Mesenchymal stem cell (in vitro differentiated cells and primary cell): ENCODE measurements around the gene SLC22A14.

Experiments
- DNase-seq: peaks from one replicate; pipeline ENCODE4 v3.0.0-alpha.2; 2013
- H2AFZ ChIP-seq: one replicate; pipeline ENCODE4 v1.6.1; 2013; ENCODE audit warnings: low read depth, mild to moderate bottlenecking, control low read depth, inconsistent platforms, low read length, moderate library complexity
- H2AK5ac ChIP-seq: 2 replicates; pipeline ENCODE4 v1.6.1; 2013; ENCODE audit warnings: low read length, moderate library complexity, mild to moderate bottlenecking, inconsistent platforms; ENCODE audit not compliant: severe bottlenecking
- H2BK120ac ChIP-seq: one replicate; pipeline ENCODE4 v1.6.1; 2013; ENCODE audit warnings: low read depth, mild to moderate bottlenecking, inconsistent platforms, low read length, moderate library complexity
- H2BK12ac ChIP-seq, 2 experiments: one replicate each; pipeline ENCODE4 v1.6.1; 2013; ENCODE audit warnings: inconsistent platforms in 2 of 2, low read length in 2 of 2, mild to moderate bottlenecking in 2 of 2, moderate library complexity in 2 of 2, control low read depth in 1 of 2
- H2BK15ac ChIP-seq: one replicate; pipeline ENCODE4 v1.6.1; 2013; ENCODE audit warnings: mild to moderate bottlenecking, low read depth, inconsistent platforms; ENCODE audit not compliant: poor library complexity, severe bottlenecking
- H2BK5ac ChIP-seq: 2 replicates; pipeline ENCODE4 v1.6.1; 2013; ENCODE audit warnings: low read depth, mild to moderate bottlenecking, low read length, control low read depth, inconsistent platforms; ENCODE audit not compliant: poor library complexity, severe bottlenecking
- H3K14ac ChIP-seq, 2 experiments: one replicate each; pipeline ENCODE4 v1.6.1; 2013; ENCODE audit warnings: inconsistent platforms in 2 of 2, low read length in 2 of 2, control low read depth in 1 of 2, mild to moderate bottlenecking in 1 of 2, moderate library complexity in 1 of 2
- H3K18ac ChIP-seq, 2 experiments: one replicate each; pipeline ENCODE4 v1.6.1; 2013; ENCODE audit warnings: inconsistent platforms in 2 of 2, low read length in 2 of 2, control low read depth in 1 of 2, low read depth in 1 of 2, mild to moderate bottlenecking in 1 of 2
- H3K23ac ChIP-seq, 2 experiments: one replicate each; pipeline ENCODE4 v1.6.1; 2013; ENCODE audit warnings: inconsistent platforms in 2 of 2, low read length in 2 of 2, mild to moderate bottlenecking in 2 of 2, moderate library complexity in 2 of 2, control low read depth in 1 of 2
- H3K27ac ChIP-seq: 2 replicates; pipeline ENCODE4 v1.5.1; 2013; ENCODE audit warnings: mild to moderate bottlenecking, moderate library complexity, low read length, control low read depth, inconsistent platforms; ENCODE audit not compliant: poor library complexity, severe bottlenecking
- H3K27me3 ChIP-seq, 2 experiments: 2 replicates each; pipeline versions ENCODE4 v1.6.1 to v1.7.0; 2013; ENCODE audit warnings: low read length in 2 of 2, mild to moderate bottlenecking in 2 of 2, moderate library complexity in 2 of 2, control low read depth in 1 of 2, inconsistent platforms in 1 of 2; ENCODE audit not compliant: control insufficient read depth in 1 of 2, insufficient read depth in 1 of 2
- H3K36me3 ChIP-seq, 2 experiments: 2 replicates each; pipeline versions ENCODE4 v1.6.1 to v1.7.0; 2013; ENCODE audit warnings: low read length in 2 of 2, control low read depth in 1 of 2, inconsistent platforms in 1 of 2, low read depth in 1 of 2, mild to moderate bottlenecking in 1 of 2; ENCODE audit not compliant: insufficient read depth in 2 of 2, control insufficient read depth in 1 of 2
- H3K4ac ChIP-seq, 2 experiments: one replicate each; pipeline ENCODE4 v1.6.1; 2013; ENCODE audit warnings: inconsistent platforms in 2 of 2, low read length in 2 of 2, mild to moderate bottlenecking in 2 of 2, moderate library complexity in 2 of 2, control low read depth in 1 of 2, low read depth in 1 of 2
- H3K4me1 ChIP-seq: 2 replicates; pipeline ENCODE4 v1.6.1; 2013; ENCODE audit warnings: low read depth, low read length, control low read depth; ENCODE audit not compliant: control insufficient read depth, insufficient read depth
- H3K4me2 ChIP-seq: 2 replicates; pipeline ENCODE4 v1.6.1; 2013; ENCODE audit warnings: low read length, mild to moderate bottlenecking, inconsistent platforms; ENCODE audit not compliant: poor library complexity, severe bottlenecking
- H3K4me3 ChIP-seq, 2 experiments: 2 replicates each; pipeline versions ENCODE4 v1.5.1 to v1.7.0; 2013; ENCODE audit warnings: low read length in 2 of 2, mild to moderate bottlenecking in 2 of 2, control low read depth in 1 of 2, low read depth in 1 of 2; ENCODE audit not compliant: insufficient read depth in 1 of 2
- H3K79me1 ChIP-seq: replicated peaks from 2 replicates; pipeline ENCODE4 v1.6.1; 2013; ENCODE audit warnings: mild to moderate bottlenecking, control low read depth, low read length, inconsistent platforms; ENCODE audit not compliant: poor library complexity, severe bottlenecking
- H3K9ac ChIP-seq: 2 replicates; pipeline ENCODE4 v1.7.0; 2013; ENCODE audit warnings: mild to moderate bottlenecking, low read length, moderate library complexity
- H3K9me3 ChIP-seq: 2 replicates; pipeline ENCODE4 v1.7.0; 2013; ENCODE audit warnings: mild to moderate bottlenecking, low read length; ENCODE audit not compliant: control insufficient read depth
- H4K8ac ChIP-seq: one replicate; pipeline ENCODE4 v1.6.1; 2013; ENCODE audit warnings: inconsistent platforms, mild to moderate bottlenecking, low read length, moderate library complexity
- H4K91ac ChIP-seq: one replicate; pipeline ENCODE4 v1.6.1; 2013; ENCODE audit warnings: mild to moderate bottlenecking, low read length, inconsistent platforms
- WGBS: methylation state at CpG from one replicate; pipeline ENCODE4 v1.1.7; 2013; ENCODE audit warnings: mixed read lengths; 5-methylcytosine and 5-hydroxymethylcytosine counted together

The SLC22A14 gene

DNA sequence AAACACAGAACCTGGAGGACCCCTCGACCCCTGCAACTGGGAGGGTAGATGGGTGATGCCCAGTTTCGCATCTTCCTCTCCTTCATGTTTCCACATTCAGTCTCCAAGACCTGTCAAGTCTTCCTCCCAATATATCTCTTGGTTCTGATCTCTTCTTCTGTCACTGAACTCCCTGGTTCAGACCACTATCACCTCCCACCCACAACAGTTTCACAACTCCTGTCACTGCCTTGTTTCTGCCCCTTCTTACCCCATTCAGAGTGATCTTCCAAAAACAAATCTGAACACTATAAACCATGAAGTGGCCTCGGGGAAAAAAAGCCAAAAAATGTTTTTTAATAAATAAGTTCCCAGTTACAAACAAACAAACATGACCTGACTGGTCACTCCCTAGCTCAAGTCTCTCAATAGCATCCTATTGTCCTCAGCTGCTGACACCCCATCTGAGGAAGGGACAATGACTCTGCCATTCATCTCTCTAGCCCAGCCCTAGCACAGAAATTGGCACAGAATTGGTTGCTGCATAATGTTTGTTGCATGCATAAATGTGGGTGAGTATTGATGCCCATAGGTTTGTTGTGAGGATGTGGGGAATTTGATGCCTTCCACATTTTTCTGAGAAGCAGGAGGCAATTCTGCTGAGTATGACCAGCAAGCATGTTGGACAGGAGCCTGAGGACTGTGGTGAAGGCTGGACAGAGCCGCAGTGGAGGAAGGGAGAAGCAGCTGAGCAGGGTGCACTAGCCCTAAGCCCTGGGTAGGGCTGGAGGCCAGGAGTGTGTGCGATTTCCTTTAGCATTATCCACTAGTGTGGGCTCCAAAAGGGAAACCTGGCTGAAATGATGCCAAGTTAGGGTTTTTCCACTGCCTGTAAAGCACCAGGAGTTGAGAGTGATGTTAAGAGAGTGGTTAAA is 52.3 kb downstream of the SLC22A14 start:
- Histone ChIP-seq H2BK12ac (no peak overlapping the region), H3K27ac (no peak overlapping the region), H3K27me3 (peaks cover 0 to 8% of the 10 kb centered on the region in 2 experiments), H2BK15ac (no peak overlapping the region), H3K79me1 (no peaks in the 10 kb centered on the region), H2BK120ac (no peak overlapping the region), H3K9ac (no peak overlapping the region), H3K9me3 (no peaks in the 10 kb centered on the region), H3K18ac (no peak overlapping the region), H3K4me2 (no peak overlapping the region), H3K14ac (no peak overlapping the region), H2AK5ac (no peak overlapping the region), H2BK5ac (no peak overlapping the region), H2AFZ (no peak overlapping the region), H3K4ac (no peak overlapping the region), H3K4me1 (no peaks in the 10 kb centered on the region), H3K23ac (no peak overlapping the region), H3K36me3 (no peaks in the 10 kb centered on the region), H4K8ac (no peak overlapping the region), H4K91ac (no peak overlapping the region), H3K4me3 (no peak overlapping the region)
- DNase-seq, result no peak
- 84% methylated on average over 5 of the region's 5 CpGs for WGBS

- no peak overlapping the region for H2AK5ac ChIP-seq
- no peak overlapping the region for H2BK120ac ChIP-seq
- H2BK12ac ChIP-seq, result no peak overlapping the region
- no peak overlapping the region for H3K9ac ChIP-seq
- no peak overlapping the region for H3K18ac ChIP-seq
- H4K8ac ChIP-seq, result no peak overlapping the region
- no peaks in the 10 kb centered on the region for H3K4me1 ChIP-seq
- H3K23ac ChIP-seq, result no peak overlapping the region
- H3K36me3 ChIP-seq, result no peaks in the 10 kb centered on the region
- no peak overlapping the region for H4K91ac ChIP-seq
- H2AFZ ChIP-seq, result no peak overlapping the region
- DNase-seq, result no peak
- no peak overlapping the region for H2BK5ac ChIP-seq
- H3K79me1 ChIP-seq, result no peaks in the 10 kb centered on the region
- H3K9me3 ChIP-seq, result no peaks in the 10 kb centered on the region
- H3K4ac ChIP-seq, result no peak overlapping the region
- no peak overlapping the region for H2BK15ac ChIP-seq
- H3K27me3 ChIP-seq, result peaks cover 0 to 8% of the 10 kb centered on the region in 2 experiments
- 76% methylated on average over 6 of the region's 6 CpGs for WGBS
- no peak overlapping the region for H3K4me3 ChIP-seq
- no peak overlapping the region for H3K4me2 ChIP-seq
- H3K27ac ChIP-seq, result no peak overlapping the region
- H3K14ac ChIP-seq, result no peak overlapping the region
These were observed 53.2 kb downstream of the SLC22A14 start for GRCh38 chr3:38335263-38335662.

- peaks cover 0 to 8% of the 10 kb centered on the region in 2 experiments for H3K27me3 ChIP-seq
- no peaks in the 10 kb centered on the region for H3K79me1 ChIP-seq
- no peak overlapping the region for H3K4ac ChIP-seq
- no peak overlapping the region for H4K8ac ChIP-seq
- no peak overlapping the region for H3K4me3 ChIP-seq
- H2BK15ac ChIP-seq, result no peak overlapping the region
- no peak overlapping the region for H3K4me2 ChIP-seq
- H3K14ac ChIP-seq, result no peak overlapping the region
- no peak overlapping the region for H4K91ac ChIP-seq
- no peak overlapping the region for H2AK5ac ChIP-seq
- no peak overlapping the region for H2BK12ac ChIP-seq
- H3K9me3 ChIP-seq, result no peaks in the 10 kb centered on the region
- no peaks in the 10 kb centered on the region for H3K36me3 ChIP-seq
- no peaks in the 10 kb centered on the region for H3K4me1 ChIP-seq
- DNase-seq, result no peak
- H3K27ac ChIP-seq, result no peak overlapping the region
- no peak overlapping the region for H3K9ac ChIP-seq
- no peak overlapping the region for H3K23ac ChIP-seq
- WGBS, result no CpG with 5 or more reads among the region's 2 CpGs
- H2BK120ac ChIP-seq, result no peak overlapping the region
- no peak overlapping the region for H2AFZ ChIP-seq
- H2BK5ac ChIP-seq, result no peak overlapping the region
- no peak overlapping the region for H3K18ac ChIP-seq
These were observed 55.6 kb downstream of the SLC22A14 start for GRCh38 chr3:38337703-38338102.

GRCh38 chr3:38343797-38344594 is 61.9 kb downstream of the SLC22A14 start:
- 99% methylated on average over 3 of the region's 3 CpGs for WGBS
- Histone ChIP-seq H3K14ac (no peak overlapping the region), H3K4ac (no peak overlapping the region), H3K27ac (no peak overlapping the region), H2BK5ac (no peak overlapping the region), H2BK120ac (no peak overlapping the region), H3K79me1 (peaks cover 3% of the 10 kb centered on the region), H3K4me1 (peaks cover 3% of the 10 kb centered on the region), H4K91ac (no peak overlapping the region), H2BK12ac (no peak overlapping the region), H2BK15ac (no peak overlapping the region), H2AFZ (no peak overlapping the region), H3K27me3 (no peaks in the 10 kb centered on the region), H3K4me3 (no peak overlapping the region), H3K9me3 (peaks cover under 1% of the 10 kb centered on the region), H3K36me3 (peaks cover 0 to under 1% of the 10 kb centered on the region in 2 experiments), H2AK5ac (no peak overlapping the region), H3K4me2 (no peak overlapping the region), H3K23ac (no peak overlapping the region), H3K9ac (no peak overlapping the region), H4K8ac (no peak overlapping the region), H3K18ac (no peak overlapping the region)
- DNase-seq, result no peak
